CD14-positive monocyte (primary cell): ENCODE results near the gene ZNF282. TPM values are rescaled to one million over a fixed set of nuclear protein-coding genes. Genes with fewer than 3 reads are reported as not detected.

Experiments used
- DNase-seq, 3 donors: peaks; one replicate each; pipeline ENCODE4 v3.0.0-alpha.2; 2011 to 2022
- H2AFZ ChIP-seq: 2 replicates; pipeline ENCODE4 v1.6.0; 2012; ENCODE audit warnings: mild to moderate bottlenecking, low read depth, low read length, inconsistent platforms; ENCODE audit not compliant: insufficient read depth, poor library complexity, severe bottlenecking
- H3K27ac ChIP-seq, 2 donors: 1 replicate in 1 of 2; 2 replicates in 1 of 2; pipeline ENCODE4 v1.5.1; 2012 to 2013; ENCODE audit warnings: low read length in 2 of 2, control low read depth in 1 of 2, inconsistent platforms in 1 of 2, low read depth in 1 of 2, mild to moderate bottlenecking in 1 of 2
- H3K27me3 ChIP-seq, 2 donors: one replicate each; pipeline versions ENCODE4 v1.6.0 to v1.6.1; 2011 to 2013; ENCODE audit warnings: low read length in 2 of 2; ENCODE audit not compliant: control insufficient read depth in 2 of 2, insufficient read depth in 2 of 2
- H3K36me3 ChIP-seq, 2 donors: replicated peaks in 1 of 2; 1 replicate in 1 of 2; 2 replicates in 1 of 2; pipeline versions ENCODE4 v1.5.1 to v1.6.1; 2012 to 2013; ENCODE audit warnings: low read length in 2 of 2, control low read depth in 1 of 2, inconsistent platforms in 1 of 2, mild to moderate bottlenecking in 1 of 2; ENCODE audit not compliant: insufficient read depth in 2 of 2, control insufficient read depth in 1 of 2
- H3K4me1 ChIP-seq, 2 donors: 1 replicate in 1 of 2; 2 replicates in 1 of 2; pipeline versions ENCODE4 v1.5.1 to v1.6.1; 2012 to 2013; ENCODE audit warnings: low read length in 2 of 2, control low read depth in 1 of 2, inconsistent platforms in 1 of 2, mild to moderate bottlenecking in 1 of 2, moderate library complexity in 1 of 2; ENCODE audit not compliant: insufficient read depth in 2 of 2, control insufficient read depth in 1 of 2
- H3K4me2 ChIP-seq: replicated peaks from 2 replicates; pipeline ENCODE3; 2012; ENCODE audit warnings: low read length, moderate library complexity, mild to moderate bottlenecking; ENCODE audit not compliant: poor library complexity, severe bottlenecking; ENCODE audit errors: extremely low read depth
- H3K4me3 ChIP-seq, 3 experiments: fragments of 200-600 bp in 1 of 3; sonication (generic) in 1 of 3; replicated peaks in 1 of 3; 1 replicate in 2 of 3; 2 replicates in 1 of 3; pipeline ENCODE4 v1.5.1; 2011 to 2013; ENCODE audit warnings: low read length in 3 of 3, mild to moderate bottlenecking in 3 of 3, control low read depth in 2 of 3, low read depth in 2 of 3, inconsistent platforms in 1 of 3, moderate library complexity in 1 of 3
- H3K79me2 ChIP-seq: 2 replicates; pipeline ENCODE4 v1.6.0; 2012; ENCODE audit warnings: mild to moderate bottlenecking, control low read depth, inconsistent platforms, low read length, moderate library complexity; ENCODE audit not compliant: insufficient read depth
- H3K9ac ChIP-seq: 2 replicates; pipeline ENCODE4 v1.6.0; 2017; ENCODE audit warnings: low read length, mild to moderate bottlenecking; ENCODE audit not compliant: insufficient read depth, poor library complexity, severe bottlenecking
- H3K9me3 ChIP-seq, 2 donors: replicated peaks in 1 of 2; 1 replicate in 1 of 2; 2 replicates in 1 of 2; pipeline versions ENCODE4 v1.5.1 to v1.6.1; 2012 to 2013; ENCODE audit warnings: low read length in 2 of 2, control low read depth in 1 of 2; ENCODE audit not compliant: control insufficient read depth in 1 of 2, insufficient read depth in 1 of 2
- H4K20me1 ChIP-seq: 2 replicates; pipeline ENCODE4 v1.6.0; 2012; ENCODE audit warnings: mild to moderate bottlenecking, low read length, control low read depth, moderate library complexity; ENCODE audit not compliant: insufficient read depth
- H3K27ac Mint-ChIP-seq, 7 donors: one replicate each; pipeline ENCODE4 v1.8.0; 2020; ENCODE audit warnings: mild to moderate bottlenecking in 7 of 7, mixed read lengths in 7 of 7, moderate library complexity in 6 of 7, inconsistent platforms in 2 of 7
- H3K27me3 Mint-ChIP-seq, 3 donors: one replicate each; pipeline ENCODE4 v1.8.0; 2021 to 2022; ENCODE audit warnings: low read depth in 3 of 3, mild to moderate bottlenecking in 3 of 3, mixed read lengths in 3 of 3, moderate library complexity in 3 of 3, inconsistent platforms in 1 of 3
- H3K36me3 Mint-ChIP-seq, 2 donors: one replicate each; pipeline ENCODE4 v1.8.0; 2020; ENCODE audit warnings: mixed read lengths in 2 of 2, inconsistent platforms in 1 of 2, mild to moderate bottlenecking in 1 of 2
- H3K4me1 Mint-ChIP-seq: one replicate; pipeline ENCODE4 v1.8.0; 2020; ENCODE audit warnings: mild to moderate bottlenecking, mixed read lengths
- H3K4me3 Mint-ChIP-seq, 2 donors: one replicate each; pipeline ENCODE4 v1.8.0; 2020; ENCODE audit warnings: mild to moderate bottlenecking in 2 of 2, mixed read lengths in 2 of 2, moderate library complexity in 1 of 2
- H3K9me3 Mint-ChIP-seq, 7 donors: one replicate each; pipeline ENCODE4 v1.8.0; 2020 to 2022; ENCODE audit warnings: mixed read lengths in 7 of 7, mild to moderate bottlenecking in 6 of 7, moderate library complexity in 6 of 7, inconsistent platforms in 2 of 7
- CTCF ChIP-seq: fragments of 200-600 bp; IDR thresholded peaks from one replicate; pipeline ENCODE4 v1.8.0; 2022; ENCODE audit warnings: antibody characterized with exemption, mild to moderate bottlenecking
- WGBS: methylation state at CpG from one replicate; pipeline ENCODE4 v1.1.5; 2013; ENCODE audit warnings: missing lambda C conversion rate; ENCODE audit not compliant: insufficient coverage; 5-methylcytosine and 5-hydroxymethylcytosine counted together
- intact Hi-C, 2 donors: fragments of 100-400 bp; cut with micrococcal nuclease; formaldehyde crosslinking; loops; one replicate each; pipeline versions ENCODE4 v1.15.0 to v1.15.1; 2023
- polyA plus RNA-seq, 3 donors: library from polyadenylated mRNA; depleted of rRNA in 1 of 3; unstranded in 2 of 3; stranded (reverse) in 1 of 3; fragments of 300-500 nt in 2 of 3; fragments of >200 nt in 1 of 3; fragmentation: Illumina TruSeq in 2 of 3; gene quantifications; 1 replicate in 2 of 3; 2 replicates in 1 of 3; pipeline ENCODE4 v1.2.3, GENCODE V29; 2012 to 2021

ZNF282 gene
- polyA plus RNA-seq, 3 donors: 0.51 to 6.2 (median 0.86) TPM

- no peak overlapping the region for H3K4me3 ChIP-seq
- H3K36me3 Mint-ChIP-seq: peaks cover 0 to 2% of the 10 kb centered on the region in 2 donors
- no peak overlapping the region for H3K27ac Mint-ChIP-seq
- H3K4me2 ChIP-seq: no peak overlapping the region
- 70% methylated on average over 2 of the region's 12 CpGs for WGBS
- peaks cover 6% of the 10 kb centered on the region for H3K4me1 Mint-ChIP-seq
- H3K27ac ChIP-seq: no peak overlapping the region
- intact Hi-C loops: no loop called here
- peaks cover 23 to 35% (median 30%) of the 10 kb centered on the region in 3 donors for H3K27me3 Mint-ChIP-seq
- H2AFZ ChIP-seq: no peak overlapping the region
- H3K36me3 ChIP-seq: no peaks in the 10 kb centered on the region
- H3K9ac ChIP-seq: no peak overlapping the region
- H3K4me1 ChIP-seq: no peaks in the 10 kb centered on the region
- no peaks in the 10 kb centered on the region for H3K79me2 ChIP-seq
- H4K20me1 ChIP-seq: no peaks in the 10 kb centered on the region
- TF ChIP-seq CTCF: no peak
- no peak for DNase-seq
- H3K4me3 Mint-ChIP-seq: no peak overlapping the region
- H3K9me3 Mint-ChIP-seq: peaks cover 0 to 1% (median 0%) of the 10 kb centered on the region in 7 donors
- H3K27me3 ChIP-seq: peaks cover 0 to 2% of the 10 kb centered on the region in 2 donors
- no peaks in the 10 kb centered on the region for H3K9me3 ChIP-seq
Observed at GRCh38 chr7:149188637-149189259, 6.6 kb upstream of the ZNF282 start.

GRCh38 chr7:149191851-149192250, 3.5 kb upstream of the ZNF282 start:
- no peak overlapping the region for H2AFZ ChIP-seq
- peaks cover 0 to 2% of the 10 kb centered on the region in 2 donors for H3K27me3 ChIP-seq
- Mint-ChIP-seq H3K27me3 (peaks cover 23 to 35% (median 30%) of the 10 kb centered on the region in 3 donors), H3K27ac (no peak overlapping the region), H3K4me1 (peaks cover 19% of the 10 kb centered on the region), H3K9me3 (peaks cover 0 to 1% (median 0%) of the 10 kb centered on the region in 7 donors), H3K4me3 (peak overlapping the region in 1 of 2 donors; percentile 69), H3K36me3 (no peaks in the 10 kb centered on the region)
- no peak overlapping the region for H3K4me3 ChIP-seq
- no peak overlapping the region for H3K9ac ChIP-seq
- H3K9me3 ChIP-seq: no peaks in the 10 kb centered on the region
- peaks cover 7% of the 10 kb centered on the region for H4K20me1 ChIP-seq
- no peak for DNase-seq
- 69% methylated on average over 2 of the region's 5 CpGs for WGBS
- H3K79me2 ChIP-seq: peaks cover 17% of the 10 kb centered on the region
- intact Hi-C loops: no loop called here
- H3K27ac ChIP-seq: no peak overlapping the region
- no peak for TF ChIP-seq CTCF
- H3K36me3 ChIP-seq: no peaks in the 10 kb centered on the region
- H3K4me2 ChIP-seq: no peak overlapping the region
- peaks cover 15 to 17% of the 10 kb centered on the region in 2 donors for H3K4me1 ChIP-seq
